Measurements from ENCODE around the gene MYL5. TPM values are rescaled to one million over a fixed set of nuclear protein-coding genes. Genes with fewer than 3 reads are reported as not detected.

Gene MYL5
- total RNA-seq, 1 experiment from 2014 or later, result 18.0 TPM

- Histone ChIP-seq H2BK20ac (ENCODE audit: low read depth, low read length, poor library complexity, severe bottlenecking) (no peak overlapping the region), H3K9ac (ENCODE audit: extremely low read depth, insufficient read length, low read length) (no peak overlapping the region), H3K27ac (ENCODE audit: insufficient read length, low read depth, low read length) (no peak overlapping the region), H4K8ac (replicated peaks; ENCODE audit: insufficient read length, low read depth, low read length) (no peak overlapping the region), H2BK15ac (ENCODE audit: low read depth, low read length) (no peak overlapping the region), H3T11ph (ENCODE audit: low read length) (no peak overlapping the region), H3K56ac (ENCODE audit: insufficient read length, low read depth, low read length) (no peak overlapping the region), H2BK120ac (ENCODE audit: low read depth, low read length, poor library complexity, severe bottlenecking) (no peak overlapping the region), H3K4ac (ENCODE audit: low read depth, low read length) (no peak overlapping the region), H4K91ac (ENCODE audit: insufficient read length, low read depth, low read length) (no peak overlapping the region), H3K4me2 (ENCODE audit: insufficient read depth, insufficient read length, low read length) (no peak overlapping the region), H2BK5ac (ENCODE audit: insufficient read length, low read length) (no peak overlapping the region), H3K23me2 (ENCODE audit: insufficient read length, low read depth, low read length, poor library complexity, severe bottlenecking) (peaks cover 2% of the 10 kb centered on the region), H3K14ac (ENCODE audit: insufficient read depth, low read length) (no peak overlapping the region), H3K27me3 (ENCODE audit: insufficient read depth, low read length) (no peaks in the 10 kb centered on the region), H2BK12ac (ENCODE audit: insufficient read length, low read depth, low read length) (no peak overlapping the region), H4K20me1 (ENCODE audit: control insufficient read depth, insufficient read depth, insufficient read length) (no peaks in the 10 kb centered on the region), H3K18ac (ENCODE audit: insufficient read length, low read depth, low read length) (no peak overlapping the region), H3K9me3 (ENCODE audit: control insufficient read depth, low read depth, low read length) (no peaks in the 10 kb centered on the region), H2AK5ac (ENCODE audit: insufficient read length, low read length) (no peak overlapping the region), H2AFZ (ENCODE audit: low read length) (no peak overlapping the region), H3K79me1 (ENCODE audit: insufficient read depth, low read depth, low read length, poor library complexity, severe bottlenecking) (no peaks in the 10 kb centered on the region), H3K23ac (ENCODE audit: insufficient read length, low read depth, low read length) (no peak overlapping the region), H4K5ac (ENCODE audit: insufficient read length, low read depth, low read length) (no peak overlapping the region), H3K79me2 (ENCODE audit: insufficient read depth, low read length) (no peaks in the 10 kb centered on the region), H3K4me1 (ENCODE audit: insufficient read depth, low read length) (no peaks in the 10 kb centered on the region)
- no peak overlapping the region for H3K27ac Mint-ChIP-seq
- WGBS (ENCODE audit: extremely low coverage, insufficient read length, low lambda C conversion rate), result no CpG with 5 or more reads among the region's 22 CpGs
- H3K4me3 Mint-ChIP-seq, result no peak overlapping the region
- DNase-seq, result no peak
- peaks cover 4 to 5% (median 5%) of the 10 kb centered on the region in 3 experiments for H3K36me3 Mint-ChIP-seq (ENCODE audit: insufficient read depth in 1 of 3, low read depth in 3 of 3)
- TF ChIP-seq CTCF (conservative IDR thresholded peaks at IDR 0.05), result no peak
- H3K4me1 Mint-ChIP-seq, result peaks cover 0 to 3% of the 10 kb centered on the region in 2 experiments; a peak in 1 of 4 replicates
- no peaks in the 10 kb centered on the region; the same call in 1 of the 2 replicates for H3K27me3 Mint-ChIP-seq (ENCODE audit: low read depth)
- H3K9me3 Mint-ChIP-seq, result no peaks in the 10 kb centered on the region
Observed at GRCh38 chr4:665751-666435, 8.4 kb upstream of the MYL5 start.

Data from H9 (cell line).